T-cell (primary cell): ENCODE results near the gene NFIC. TPM values are rescaled to one million over a fixed set of nuclear protein-coding genes. Genes with fewer than 3 reads are reported as not detected.
A peak's percentile ranks its signal among the peaks of the same experiment; 100 is the strongest.

Experiments
- ATAC-seq, 4 experiments: fragments of 200-7000 bp in 3 of 4; fragments of 150-1000 bp in 1 of 4; cut with Tn5 transposase; replicated peaks in 1 of 4; 1 replicate in 3 of 4; 2 replicates in 1 of 4; pipeline ENCODE4 v1.10.0; 2021; ENCODE audit warnings: moderate library complexity in 3 of 4, mild to moderate bottlenecking in 2 of 4, moderate number of reproducible peaks in 1 of 4
- CTCF ChIA-PET, 2 donors: fragments of 300-600 bp; sonication (Branson Sonifier 250); formaldehyde crosslinking; loops; one replicate each; lab custom pipeline; 2022; ENCODE audit warnings: antibody characterized with exemption in 2 of 2; lab: Charles Lee
- POLR2A ChIA-PET, 2 donors: fragments of 300-600 bp; sonication (Branson Sonifier 250); formaldehyde crosslinking; loops; one replicate each; lab custom pipeline; 2022; ENCODE audit warnings: antibody characterized with exemption in 2 of 2; lab: Charles Lee
- DNase-seq, 35 experiments: peaks; one replicate each; pipeline versions ENCODE4 v3.0.0 to v3.0.0-alpha.2; 2013 to 2023
- H3K27ac ChIP-seq: one replicate; pipeline ENCODE4 v1.5.1; 2013; ENCODE audit warnings: low read length
- H3K27me3 ChIP-seq, 2 experiments: replicated peaks in 1 of 2; 1 replicate in 1 of 2; 2 replicates in 1 of 2; pipeline versions ENCODE4 v1.6.1 to v1.7.0; 2013; ENCODE audit warnings: low read length in 1 of 2, mixed read lengths in 1 of 2; ENCODE audit not compliant: control insufficient read depth in 2 of 2, insufficient read depth in 2 of 2; ENCODE audit errors: extremely low read depth in 1 of 2
- H3K36me3 ChIP-seq, 2 donors: 1 replicate in 1 of 2; 2 replicates in 1 of 2; pipeline versions ENCODE4 v1.6.1 to v1.7.0; 2013; ENCODE audit warnings: low read length in 1 of 2; ENCODE audit not compliant: control insufficient read depth in 2 of 2, insufficient read depth in 1 of 2; ENCODE audit errors: extremely low read depth in 1 of 2
- H3K4me1 ChIP-seq, 2 experiments: 1 replicate in 1 of 2; 2 replicates in 1 of 2; pipeline versions ENCODE4 v1.6.1 to v1.7.0; 2013; ENCODE audit warnings: low read length in 2 of 2, mixed read lengths in 1 of 2; ENCODE audit not compliant: insufficient read depth in 2 of 2, control insufficient read depth in 1 of 2; ENCODE audit errors: extremely low read depth in 1 of 2
- H3K4me3 ChIP-seq, 2 donors: 1 replicate in 1 of 2; 2 replicates in 1 of 2; pipeline versions ENCODE4 v1.5.1 to v1.7.0; 2013; ENCODE audit warnings: mild to moderate bottlenecking in 2 of 2, low read length in 1 of 2, moderate library complexity in 1 of 2; ENCODE audit not compliant: control insufficient read depth in 1 of 2; ENCODE audit errors: extremely low read depth in 1 of 2
- H3K9me3 ChIP-seq: 2 replicates; pipeline ENCODE4 v1.7.0; 2013
- H3K27ac Mint-ChIP-seq, 2 donors: one replicate each; pipeline ENCODE4 v1.8.0; 2020 to 2021; ENCODE audit warnings: mild to moderate bottlenecking in 2 of 2, mixed read lengths in 2 of 2
- H3K27me3 Mint-ChIP-seq, 2 donors: one replicate each; pipeline ENCODE4 v1.8.0; 2021 to 2022; ENCODE audit warnings: mixed read lengths in 2 of 2
- H3K36me3 Mint-ChIP-seq: one replicate; pipeline ENCODE4 v1.8.0; 2021; ENCODE audit warnings: mixed read lengths
- H3K4me1 Mint-ChIP-seq, 3 donors: one replicate each; pipeline ENCODE4 v1.8.0; 2020 to 2022; ENCODE audit warnings: mixed read lengths in 3 of 3, mild to moderate bottlenecking in 1 of 3
- H3K4me3 Mint-ChIP-seq, 3 donors: one replicate each; pipeline ENCODE4 v1.8.0; 2020 to 2022; ENCODE audit warnings: mild to moderate bottlenecking in 3 of 3, mixed read lengths in 3 of 3, moderate library complexity in 3 of 3
- H3K9me3 Mint-ChIP-seq, 3 donors: one replicate each; pipeline ENCODE4 v1.8.0; 2020 to 2022; ENCODE audit warnings: mixed read lengths in 3 of 3
- WGBS: methylation state at CpG from one replicate; pipeline ENCODE4 v1.1.5; 2013; ENCODE audit warnings: missing lambda C conversion rate; ENCODE audit not compliant: insufficient coverage; 5-methylcytosine and 5-hydroxymethylcytosine counted together
- total RNA-seq, 35 experiments: library from RNA in 6 of 35; stranded (reverse) in 6 of 35; fragments of 120-200 nt in 1 of 35; gene quantifications; one replicate each; pipeline versions ENCODE4 v1.2.1 to v1.2.4 and lab custom pipeline; 2013 to 2026

Gene NFIC
- total RNA-seq, 5 donors from 2014 or later (not counting 1 experiment from before 2014, with no cell fraction given), result 27.1 to 41.7 (median 37.2) TPM

DNA sequence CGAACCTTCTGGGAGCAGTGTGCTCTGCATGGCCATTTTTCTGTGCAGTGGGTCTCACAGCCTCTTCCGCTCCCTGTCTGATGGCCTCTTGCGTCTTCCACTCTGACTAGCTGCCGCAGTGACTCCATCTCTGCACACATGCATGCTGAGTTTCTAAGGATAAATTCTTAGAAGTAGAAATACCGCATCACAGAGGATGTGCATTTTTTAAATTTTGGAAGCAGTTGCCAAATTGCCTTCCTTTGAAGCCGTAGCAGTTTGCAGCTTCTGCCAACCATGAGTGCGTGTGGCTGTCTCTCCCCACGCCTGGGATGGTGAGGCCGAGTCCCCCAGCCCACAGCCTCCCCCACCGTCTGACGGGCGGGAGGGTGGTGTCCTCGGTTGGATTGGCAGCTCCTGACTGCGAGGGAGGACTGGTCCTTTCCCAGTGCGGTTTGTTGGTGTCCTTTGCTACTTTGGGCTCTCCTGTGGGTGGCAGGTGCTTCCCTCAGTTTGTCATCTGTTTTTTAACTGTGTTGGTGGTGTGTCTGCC, 149.6 kb downstream of the NFIC start:
- Histone ChIP-seq H3K27me3 (no peaks in the 10 kb centered on the region), H3K27ac (no peak overlapping the region), H3K36me3 (peaks cover 6 to 26% of the 10 kb centered on the region in 2 donors), H3K9me3 (no peaks in the 10 kb centered on the region), H3K4me1 (peaks cover 0 to 61% of the 10 kb centered on the region in 2 experiments), H3K4me3 (no peak overlapping the region)
- no peak for DNase-seq
- CTCF ChIA-PET, result no interaction called here
- H3K27ac Mint-ChIP-seq, result peak overlapping the region in 1 of 2 donors; percentile 38
- peaks cover 2% of the 10 kb centered on the region for H3K36me3 Mint-ChIP-seq
- no peak for ATAC-seq
- H3K9me3 Mint-ChIP-seq, result no peaks in the 10 kb centered on the region
- H3K4me1 Mint-ChIP-seq, result peaks cover 18 to 56% (median 55%) of the 10 kb centered on the region in 3 donors
- peak overlapping the region in 1 of 3 donors; percentile 23 for H3K4me3 Mint-ChIP-seq
- POLR2A ChIA-PET, result interaction anchor here in 1 of 2 donors (0.6 kb wide), 1 partner anchor 10 kb away, joined by 6 read pairs; the partner anchor contains the start of gene FZR1
- no peaks in the 10 kb centered on the region for H3K27me3 Mint-ChIP-seq
- 55% methylated on average over 7 of the region's 15 CpGs for WGBS

GRCh38 chr19:3516675-3517207, 150.4 kb downstream of the NFIC start:
- Mint-ChIP-seq H3K4me1 (peaks cover 20 to 56% (median 56%) of the 10 kb centered on the region in 3 donors), H3K4me3 (peak overlapping the region in 2 of 3 donors; percentile 9 to 23), H3K27me3 (no peaks in the 10 kb centered on the region), H3K9me3 (no peaks in the 10 kb centered on the region), H3K27ac (peak overlapping the region; percentile 61 to 70), H3K36me3 (peaks cover 5% of the 10 kb centered on the region)
- peaks cover 0 to 55% of the 10 kb centered on the region in 2 experiments for H3K4me1 ChIP-seq
- WGBS, result 53% methylated on average over 11 of the region's 15 CpGs
- H3K9me3 ChIP-seq, result no peaks in the 10 kb centered on the region
- H3K27me3 ChIP-seq, result no peaks in the 10 kb centered on the region
- peaks cover 5 to 23% of the 10 kb centered on the region in 2 donors for H3K36me3 ChIP-seq
- ChIA-PET POLR2A (no interaction called here), CTCF (no interaction called here)
- DNase-seq (peak in 34 of 35 experiments; percentile 34 to 78 (median 62)), ATAC-seq (peak; percentile 48 to 78 (median 64))
- no peak overlapping the region for H3K4me3 ChIP-seq
- no peak overlapping the region for H3K27ac ChIP-seq

DNA sequence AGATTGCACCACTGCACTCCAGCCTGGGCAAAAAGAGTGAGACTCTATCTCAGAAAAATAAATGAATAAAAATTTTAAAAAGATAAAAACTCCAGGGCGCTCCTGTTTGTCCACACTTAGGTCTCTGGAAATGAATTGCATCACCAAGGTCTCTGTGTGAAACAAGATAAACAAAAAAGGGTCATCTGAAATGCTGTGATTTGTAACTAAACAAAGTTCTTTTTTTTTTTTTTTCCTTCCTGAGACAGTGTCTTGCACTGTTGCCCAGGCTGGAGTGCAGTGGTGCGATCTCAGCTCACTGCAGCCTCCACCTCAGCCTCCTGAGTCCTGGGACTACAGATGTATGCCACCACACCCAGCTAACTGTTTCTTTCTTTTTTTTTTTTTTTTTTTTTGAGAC, 151.3 kb downstream of the NFIC start:
- Histone ChIP-seq H3K4me1 (peaks cover 0 to 46% of the 10 kb centered on the region in 2 experiments), H3K36me3 (peaks cover 10 to 25% of the 10 kb centered on the region in 2 donors), H3K27me3 (no peaks in the 10 kb centered on the region), H3K9me3 (no peaks in the 10 kb centered on the region), H3K4me3 (no peak overlapping the region), H3K27ac (no peak overlapping the region)
- Mint-ChIP-seq H3K4me1 (peaks cover 15 to 52% (median 47%) of the 10 kb centered on the region in 3 donors), H3K9me3 (no peaks in the 10 kb centered on the region), H3K27me3 (no peaks in the 10 kb centered on the region), H3K4me3 (no peak overlapping the region), H3K27ac (no peak overlapping the region), H3K36me3 (peaks cover 5% of the 10 kb centered on the region)
- no peak for ATAC-seq
- no CpG with 5 or more reads among the region's 2 CpGs for WGBS
- POLR2A ChIA-PET, result interaction anchor here in 1 of 2 donors (0.6 kb wide), 1 partner anchor 79 kb away, joined by 5 read pairs; no protein-coding TSS in a partner anchor
- DNase-seq, result no peak
- CTCF ChIA-PET, result interaction anchor here in 1 of 2 donors (0.7 kb wide), 4 partner anchors 48 to 1149 kb away, joined by 4 to 8 read pairs (median 4); no protein-coding TSS in a partner anchor

DNA sequence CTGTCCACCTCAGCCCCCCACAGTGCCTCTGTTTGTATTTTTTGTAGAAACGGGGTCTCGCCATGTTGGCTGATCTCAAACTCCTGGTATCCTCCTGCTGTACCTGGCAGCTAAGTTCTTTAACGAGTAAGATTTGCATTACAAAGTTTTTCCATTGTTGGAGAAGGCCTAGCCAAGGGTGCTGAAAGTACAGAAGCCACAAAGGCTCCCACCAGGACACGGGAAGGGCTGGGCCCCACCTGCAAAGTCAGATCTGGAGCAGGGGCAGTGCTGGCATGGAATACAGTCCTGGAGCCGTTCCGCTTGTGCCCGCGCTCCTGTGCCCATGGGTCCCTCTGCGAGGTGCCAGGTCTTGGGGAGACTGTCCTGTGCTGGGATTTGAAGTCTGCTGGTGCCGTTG, 151.9 kb downstream of the NFIC start:
- peaks cover 5% of the 10 kb centered on the region for H3K36me3 Mint-ChIP-seq
- H3K27ac Mint-ChIP-seq, result no peak overlapping the region
- ATAC-seq, result no peak
- ChIA-PET CTCF (interaction anchor here in 1 of 2 donors (0.7 kb wide), 3 partner anchors 49 to 630 kb away, joined by 4 to 8 read pairs (median 4); no protein-coding TSS in a partner anchor), POLR2A (no interaction called here)
- no peak for DNase-seq
- Histone ChIP-seq H3K4me3 (no peak overlapping the region), H3K9me3 (no peaks in the 10 kb centered on the region), H3K27me3 (no peaks in the 10 kb centered on the region), H3K27ac (no peak overlapping the region), H3K36me3 (peaks cover 14 to 30% of the 10 kb centered on the region in 2 donors), H3K4me1 (peaks cover 0 to 40% of the 10 kb centered on the region in 2 experiments)
- WGBS, result 95% methylated on average over 7 of the region's 10 CpGs
- H3K9me3 Mint-ChIP-seq, result no peaks in the 10 kb centered on the region
- no peak overlapping the region for H3K4me3 Mint-ChIP-seq
- peaks cover 15 to 51% (median 46%) of the 10 kb centered on the region in 3 donors for H3K4me1 Mint-ChIP-seq
- no peaks in the 10 kb centered on the region for H3K27me3 Mint-ChIP-seq

GRCh38 chr19:3518659-3519058, 152.3 kb downstream of the NFIC start:
- no peak overlapping the region for H3K4me3 Mint-ChIP-seq
- POLR2A ChIA-PET, result no interaction called here

More at GRCh38 chr19:3518659-3519058, 152.3 kb downstream of the NFIC start:
- Histone ChIP-seq H3K4me3 (no peak overlapping the region), H3K27me3 (no peaks in the 10 kb centered on the region), H3K4me1 (peaks cover 0 to 37% of the 10 kb centered on the region in 2 experiments), H3K9me3 (no peaks in the 10 kb centered on the region), H3K27ac (no peak overlapping the region), H3K36me3 (peaks cover 15 to 34% of the 10 kb centered on the region in 2 donors)
- no peak for DNase-seq
- Mint-ChIP-seq H3K27ac (no peak overlapping the region), H3K36me3 (peaks cover 5% of the 10 kb centered on the region), H3K4me1 (peaks cover 15 to 50% (median 44%) of the 10 kb centered on the region in 3 donors), H3K9me3 (no peaks in the 10 kb centered on the region), H3K27me3 (no peaks in the 10 kb centered on the region)
- WGBS, result 100% methylated on average over 1 of the region's 2 CpGs
- CTCF ChIA-PET, result no interaction called here
- no peak for ATAC-seq
